ENCODE measurements around the gene LRRC36. TPM values are rescaled to one million over a fixed set of nuclear protein-coding genes. Genes with fewer than 3 reads are reported as not detected.

Gene LRRC36
- total and polyA plus RNA-seq, 2 of the 13 experiments (the other 11 are each of a cell fraction or from before 2014, with no cell fraction given): 0.12 to 0.15 TPM

DNA sequence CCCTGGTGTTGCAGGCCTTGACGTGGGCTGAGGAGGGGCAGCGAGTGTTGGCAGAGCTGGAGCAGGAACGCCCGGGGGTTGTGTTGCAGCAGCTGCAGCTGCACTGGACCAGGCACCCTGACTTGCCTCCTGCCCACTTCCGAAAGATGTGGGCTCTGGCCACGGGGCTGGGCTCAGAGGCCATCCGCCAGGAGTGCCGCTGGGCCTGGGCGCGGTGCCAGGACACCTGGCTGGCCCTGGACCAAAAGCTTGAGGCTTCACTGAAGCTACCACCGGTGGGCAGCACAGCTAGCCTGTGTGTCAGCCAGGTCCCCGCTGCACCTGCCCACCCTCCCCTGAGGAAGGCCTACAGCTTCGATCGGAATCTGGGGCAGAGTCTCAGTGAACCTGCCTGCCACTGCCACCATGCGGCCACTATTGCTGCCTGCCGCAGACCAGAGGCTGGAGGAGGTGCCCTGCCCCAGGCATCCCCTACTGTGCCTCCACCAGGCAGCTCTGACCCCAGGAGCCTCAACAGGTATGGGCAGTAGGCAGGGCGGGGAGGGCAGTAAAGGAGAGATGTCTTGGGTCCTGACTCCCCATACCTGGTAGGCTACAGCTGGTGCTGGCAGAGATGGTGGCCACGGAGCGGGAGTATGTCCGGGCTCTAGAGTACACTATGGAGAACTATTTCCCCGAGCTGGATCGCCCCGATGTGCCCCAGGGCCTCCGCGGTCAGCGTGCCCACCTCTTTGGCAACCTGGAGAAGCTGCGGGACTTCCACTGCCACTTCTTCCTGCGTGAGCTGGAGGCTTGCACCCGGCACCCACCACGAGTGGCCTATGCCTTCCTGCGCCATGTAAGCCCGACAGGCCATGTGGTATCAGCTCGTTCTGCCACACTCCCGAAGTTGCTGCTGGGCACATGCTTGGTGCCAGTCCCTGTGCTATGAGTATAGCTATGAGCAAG lies 41.6 kb upstream of the LRRC36 start (continued):
- TF ChIP-seq CENPT (CRISPR knock-in tag; IDR thresholded peaks at IDR 0.05; ENCODE audit: low read depth): no peak
- 0 out of 2 replicates have a peak, but pooled peaks have one; percentile 23 for TF ChIP-seq ZNF773 (CRISPR knock-in tag; IDR thresholded peaks at IDR 0.05; ENCODE audit: borderline replicate concordance)
- no peak for TF ChIP-seq SAP130 (CRISPR knock-in tag; IDR thresholded peaks at IDR 0.05; ENCODE audit: low read depth)
- TF ChIP-seq, protein P1, sequence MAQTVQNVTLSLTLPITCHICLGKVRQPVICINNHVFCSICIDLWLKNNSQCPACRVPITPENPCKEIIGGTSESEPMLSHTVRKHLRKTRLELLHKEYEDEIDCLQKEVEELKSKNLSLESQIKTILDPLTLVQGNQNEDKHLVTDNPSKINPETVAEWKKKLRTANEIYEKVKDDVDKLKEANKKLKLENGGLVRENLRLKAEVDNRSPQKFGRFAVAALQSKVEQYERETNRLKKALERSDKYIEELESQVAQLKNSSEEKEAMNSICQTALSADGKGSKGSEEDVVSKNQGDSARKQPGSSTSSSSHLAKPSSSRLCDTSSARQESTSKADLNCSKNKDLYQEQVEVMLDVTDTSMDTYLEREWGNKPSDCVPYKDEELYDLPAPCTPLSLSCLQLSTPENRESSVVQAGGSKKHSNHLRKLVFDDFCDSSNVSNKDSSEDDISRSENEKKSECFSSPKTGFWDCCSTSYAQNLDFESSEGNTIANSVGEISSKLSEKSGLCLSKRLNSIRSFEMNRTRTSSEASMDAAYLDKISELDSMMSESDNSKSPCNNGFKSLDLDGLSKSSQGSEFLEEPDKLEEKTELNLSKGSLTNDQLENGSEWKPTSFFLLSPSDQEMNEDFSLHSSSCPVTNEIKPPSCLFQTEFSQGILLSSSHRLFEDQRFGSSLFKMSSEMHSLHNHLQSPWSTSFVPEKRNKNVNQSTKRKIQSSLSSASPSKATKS (CRISPR knock-in tag; IDR thresholded peaks at IDR 0.05): no peak
- no peak for TF ChIP-seq NONO (IDR thresholded peaks at IDR 0.05)
- TF ChIP-seq NONO (CRISPR knock-in tag; conservative IDR thresholded peaks at IDR 0.05): peak; percentile 56; the same call in 1 of the 2 replicates
- peak; percentile 45; the same call in 1 of the 2 replicates for TF ChIP-seq RBFOX2 (IDR thresholded peaks at IDR 0.05; ENCODE audit: low read depth, low read length)
- TF ChIP-seq ZNF883 (CRISPR knock-in tag; IDR thresholded peaks at IDR 0.05; ENCODE audit: not compliant biosample characterization): peak; percentile 19
- TF ChIP-seq ATAD3A (CRISPR knock-in tag; IDR thresholded peaks at IDR 0.05): no peak
- no peak for TF ChIP-seq SCMH1 (CRISPR knock-in tag; IDR thresholded peaks at IDR 0.05; ENCODE audit: borderline replicate concordance)
- TF ChIP-seq ASH2L (IDR thresholded peaks at IDR 0.05; ENCODE audit: insufficient read length, low read depth, low read length): no peak
- TF ChIP-seq, protein P2, sequence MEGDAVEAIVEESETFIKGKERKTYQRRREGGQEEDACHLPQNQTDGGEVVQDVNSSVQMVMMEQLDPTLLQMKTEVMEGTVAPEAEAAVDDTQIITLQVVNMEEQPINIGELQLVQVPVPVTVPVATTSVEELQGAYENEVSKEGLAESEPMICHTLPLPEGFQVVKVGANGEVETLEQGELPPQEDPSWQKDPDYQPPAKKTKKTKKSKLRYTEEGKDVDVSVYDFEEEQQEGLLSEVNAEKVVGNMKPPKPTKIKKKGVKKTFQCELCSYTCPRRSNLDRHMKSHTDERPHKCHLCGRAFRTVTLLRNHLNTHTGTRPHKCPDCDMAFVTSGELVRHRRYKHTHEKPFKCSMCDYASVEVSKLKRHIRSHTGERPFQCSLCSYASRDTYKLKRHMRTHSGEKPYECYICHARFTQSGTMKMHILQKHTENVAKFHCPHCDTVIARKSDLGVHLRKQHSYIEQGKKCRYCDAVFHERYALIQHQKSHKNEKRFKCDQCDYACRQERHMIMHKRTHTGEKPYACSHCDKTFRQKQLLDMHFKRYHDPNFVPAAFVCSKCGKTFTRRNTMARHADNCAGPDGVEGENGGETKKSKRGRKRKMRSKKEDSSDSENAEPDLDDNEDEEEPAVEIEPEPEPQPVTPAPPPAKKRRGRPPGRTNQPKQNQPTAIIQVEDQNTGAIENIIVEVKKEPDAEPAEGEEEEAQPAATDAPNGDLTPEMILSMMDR (CRISPR knock-in tag; IDR thresholded peaks at IDR 0.05): peak; percentile 90
- no peak for TF ChIP-seq RARG (CRISPR knock-in tag; IDR thresholded peaks at IDR 0.05; ENCODE audit: low read depth)
- peak; percentile 58 for TF ChIP-seq ZNF777 (CRISPR knock-in tag; IDR thresholded peaks at IDR 0.05)
- TF ChIP-seq, protein P3, sequence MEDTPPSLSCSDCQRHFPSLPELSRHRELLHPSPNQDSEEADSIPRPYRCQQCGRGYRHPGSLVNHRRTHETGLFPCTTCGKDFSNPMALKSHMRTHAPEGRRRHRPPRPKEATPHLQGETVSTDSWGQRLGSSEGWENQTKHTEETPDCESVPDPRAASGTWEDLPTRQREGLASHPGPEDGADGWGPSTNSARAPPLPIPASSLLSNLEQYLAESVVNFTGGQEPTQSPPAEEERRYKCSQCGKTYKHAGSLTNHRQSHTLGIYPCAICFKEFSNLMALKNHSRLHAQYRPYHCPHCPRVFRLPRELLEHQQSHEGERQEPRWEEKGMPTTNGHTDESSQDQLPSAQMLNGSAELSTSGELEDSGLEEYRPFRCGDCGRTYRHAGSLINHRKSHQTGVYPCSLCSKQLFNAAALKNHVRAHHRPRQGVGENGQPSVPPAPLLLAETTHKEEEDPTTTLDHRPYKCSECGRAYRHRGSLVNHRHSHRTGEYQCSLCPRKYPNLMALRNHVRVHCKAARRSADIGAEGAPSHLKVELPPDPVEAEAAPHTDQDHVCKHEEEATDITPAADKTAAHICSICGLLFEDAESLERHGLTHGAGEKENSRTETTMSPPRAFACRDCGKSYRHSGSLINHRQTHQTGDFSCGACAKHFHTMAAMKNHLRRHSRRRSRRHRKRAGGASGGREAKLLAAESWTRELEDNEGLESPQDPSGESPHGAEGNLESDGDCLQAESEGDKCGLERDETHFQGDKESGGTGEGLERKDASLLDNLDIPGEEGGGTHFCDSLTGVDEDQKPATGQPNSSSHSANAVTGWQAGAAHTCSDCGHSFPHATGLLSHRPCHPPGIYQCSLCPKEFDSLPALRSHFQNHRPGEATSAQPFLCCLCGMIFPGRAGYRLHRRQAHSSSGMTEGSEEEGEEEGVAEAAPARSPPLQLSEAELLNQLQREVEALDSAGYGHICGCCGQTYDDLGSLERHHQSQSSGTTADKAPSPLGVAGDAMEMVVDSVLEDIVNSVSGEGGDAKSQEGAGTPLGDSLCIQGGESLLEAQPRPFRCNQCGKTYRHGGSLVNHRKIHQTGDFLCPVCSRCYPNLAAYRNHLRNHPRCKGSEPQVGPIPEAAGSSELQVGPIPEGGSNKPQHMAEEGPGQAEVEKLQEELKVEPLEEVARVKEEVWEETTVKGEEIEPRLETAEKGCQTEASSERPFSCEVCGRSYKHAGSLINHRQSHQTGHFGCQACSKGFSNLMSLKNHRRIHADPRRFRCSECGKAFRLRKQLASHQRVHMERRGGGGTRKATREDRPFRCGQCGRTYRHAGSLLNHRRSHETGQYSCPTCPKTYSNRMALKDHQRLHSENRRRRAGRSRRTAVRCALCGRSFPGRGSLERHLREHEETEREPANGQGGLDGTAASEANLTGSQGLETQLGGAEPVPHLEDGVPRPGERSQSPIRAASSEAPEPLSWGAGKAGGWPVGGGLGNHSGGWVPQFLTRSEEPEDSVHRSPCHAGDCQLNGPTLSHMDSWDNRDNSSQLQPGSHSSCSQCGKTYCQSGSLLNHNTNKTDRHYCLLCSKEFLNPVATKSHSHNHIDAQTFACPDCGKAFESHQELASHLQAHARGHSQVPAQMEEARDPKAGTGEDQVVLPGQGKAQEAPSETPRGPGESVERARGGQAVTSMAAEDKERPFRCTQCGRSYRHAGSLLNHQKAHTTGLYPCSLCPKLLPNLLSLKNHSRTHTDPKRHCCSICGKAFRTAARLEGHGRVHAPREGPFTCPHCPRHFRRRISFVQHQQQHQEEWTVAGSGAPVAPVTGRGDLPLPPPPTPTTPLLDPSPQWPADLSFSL (CRISPR knock-in tag; IDR thresholded peaks at IDR 0.05): no peak
